ENCODE data around the gene TRABD2B. TPM values are rescaled to one million over a fixed set of nuclear protein-coding genes. Genes with fewer than 3 reads are reported as not detected.

Gene TRABD2B
- total RNA-seq, 1 donor from 2014 or later, result not detected

DNA sequence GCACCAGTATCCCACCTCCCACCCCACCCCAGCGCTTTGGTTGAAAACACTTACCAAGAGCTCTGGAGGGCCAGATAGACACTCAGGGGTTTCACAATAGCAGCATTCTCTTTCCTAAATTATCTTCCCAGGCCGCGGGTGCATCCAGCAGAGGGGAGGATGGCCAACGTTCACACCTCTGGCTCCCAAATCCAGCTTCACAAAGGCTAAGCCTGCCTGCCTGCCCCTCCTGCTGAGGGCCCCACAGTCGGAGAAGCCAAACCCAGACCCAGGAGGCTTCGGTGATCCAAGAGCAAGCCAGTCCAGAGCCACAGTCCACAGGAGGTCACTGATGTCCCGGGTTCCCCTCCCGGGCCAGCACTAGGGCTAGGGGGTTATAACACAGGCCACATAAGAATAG is 231.9 kb downstream of the TRABD2B start:
- no peak overlapping the region for H3K27ac Mint-ChIP-seq (ENCODE audit: unreplicated experiment)
- no peaks in the 10 kb centered on the region for H3K36me3 Mint-ChIP-seq (ENCODE audit: unreplicated experiment)
- H3K9me3 Mint-ChIP-seq (ENCODE audit: unreplicated experiment), result no peaks in the 10 kb centered on the region
- TF ChIP-seq, protein P1, sequence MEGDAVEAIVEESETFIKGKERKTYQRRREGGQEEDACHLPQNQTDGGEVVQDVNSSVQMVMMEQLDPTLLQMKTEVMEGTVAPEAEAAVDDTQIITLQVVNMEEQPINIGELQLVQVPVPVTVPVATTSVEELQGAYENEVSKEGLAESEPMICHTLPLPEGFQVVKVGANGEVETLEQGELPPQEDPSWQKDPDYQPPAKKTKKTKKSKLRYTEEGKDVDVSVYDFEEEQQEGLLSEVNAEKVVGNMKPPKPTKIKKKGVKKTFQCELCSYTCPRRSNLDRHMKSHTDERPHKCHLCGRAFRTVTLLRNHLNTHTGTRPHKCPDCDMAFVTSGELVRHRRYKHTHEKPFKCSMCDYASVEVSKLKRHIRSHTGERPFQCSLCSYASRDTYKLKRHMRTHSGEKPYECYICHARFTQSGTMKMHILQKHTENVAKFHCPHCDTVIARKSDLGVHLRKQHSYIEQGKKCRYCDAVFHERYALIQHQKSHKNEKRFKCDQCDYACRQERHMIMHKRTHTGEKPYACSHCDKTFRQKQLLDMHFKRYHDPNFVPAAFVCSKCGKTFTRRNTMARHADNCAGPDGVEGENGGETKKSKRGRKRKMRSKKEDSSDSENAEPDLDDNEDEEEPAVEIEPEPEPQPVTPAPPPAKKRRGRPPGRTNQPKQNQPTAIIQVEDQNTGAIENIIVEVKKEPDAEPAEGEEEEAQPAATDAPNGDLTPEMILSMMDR (IDR thresholded peaks at IDR 0.05), result no peak
- no peak for DNase-seq (ENCODE audit: extremely low spot score, unreplicated experiment)
- no peaks in the 10 kb centered on the region for H3K4me1 Mint-ChIP-seq (ENCODE audit: unreplicated experiment)
- no peak overlapping the region for H3K4me3 Mint-ChIP-seq (ENCODE audit: unreplicated experiment)
- H3K27me3 Mint-ChIP-seq (ENCODE audit: unreplicated experiment), result peaks cover 20% of the 10 kb centered on the region

DNA sequence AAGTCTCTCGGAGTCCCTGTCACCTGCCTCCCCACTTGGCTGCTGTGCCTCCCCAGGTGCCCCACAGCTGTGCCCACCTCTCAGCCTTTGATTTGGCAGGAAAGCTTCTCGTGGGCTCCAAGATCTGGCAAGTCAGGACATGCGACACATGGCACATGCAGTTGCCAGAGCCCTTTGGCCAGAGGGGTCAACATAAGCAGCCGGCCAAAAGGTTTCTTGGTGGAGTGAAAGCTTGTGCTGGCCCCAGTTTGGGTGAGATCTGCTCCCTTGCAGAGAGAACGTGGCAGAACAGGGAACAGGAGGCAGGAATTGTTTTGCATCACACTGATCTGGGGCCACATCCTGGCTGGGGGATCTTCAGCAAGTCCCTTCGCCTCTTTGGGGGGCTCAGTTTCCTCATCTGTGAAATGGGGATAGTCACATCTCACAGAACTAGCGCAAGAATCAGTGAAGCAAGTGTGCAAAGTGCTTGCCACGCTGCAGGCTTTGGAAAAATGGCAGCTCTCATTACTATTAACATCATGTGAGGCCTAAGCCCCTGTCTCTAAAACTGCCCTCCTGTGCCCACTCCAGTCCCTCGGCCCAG is 232.6 kb downstream of the TRABD2B start:
- no peaks in the 10 kb centered on the region for H3K9me3 Mint-ChIP-seq (ENCODE audit: unreplicated experiment)
- DNase-seq (ENCODE audit: extremely low spot score, unreplicated experiment), result no peak
- no peaks in the 10 kb centered on the region for H3K36me3 Mint-ChIP-seq (ENCODE audit: unreplicated experiment)
- no peak overlapping the region for H3K27ac Mint-ChIP-seq (ENCODE audit: unreplicated experiment)
- H3K4me3 Mint-ChIP-seq (ENCODE audit: unreplicated experiment), result no peak overlapping the region
- H3K4me1 Mint-ChIP-seq (ENCODE audit: unreplicated experiment), result no peaks in the 10 kb centered on the region
- H3K27me3 Mint-ChIP-seq (ENCODE audit: unreplicated experiment), result peaks cover 25% of the 10 kb centered on the region
- TF ChIP-seq, protein P1 (IDR thresholded peaks at IDR 0.05), result no peak

DNA sequence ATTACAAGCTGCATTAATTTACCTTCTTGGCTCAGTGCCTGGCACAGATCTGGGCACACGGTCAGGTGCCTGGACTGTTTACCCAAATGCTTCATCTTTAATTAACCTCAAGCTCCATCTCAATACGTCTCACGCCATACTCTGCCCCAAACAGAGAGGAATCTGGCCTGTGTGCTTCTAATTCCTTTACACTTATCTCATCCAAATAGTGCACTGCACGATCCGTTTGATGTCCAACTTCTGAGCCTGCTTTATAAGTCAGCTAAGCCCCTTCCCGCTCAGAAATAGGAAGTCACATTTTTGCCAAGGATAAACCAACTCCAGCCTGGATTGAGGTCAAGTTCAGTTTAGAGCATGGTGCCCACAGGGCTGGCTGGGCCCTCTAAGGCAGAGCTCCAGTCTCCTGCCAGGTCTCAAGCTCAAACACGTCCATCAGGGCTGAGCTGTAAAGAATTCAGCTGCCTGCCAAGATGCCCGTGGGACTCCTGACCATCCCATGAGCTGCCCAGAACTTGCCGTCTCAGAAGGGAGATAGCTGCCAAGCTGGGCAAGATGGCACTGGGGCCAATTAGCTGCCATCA is 233.5 kb downstream of the TRABD2B start:
- DNase-seq (ENCODE audit: extremely low spot score, unreplicated experiment), result no peak
- TF ChIP-seq, protein P1 (IDR thresholded peaks at IDR 0.05), result no peak
- no peak overlapping the region for H3K27ac Mint-ChIP-seq (ENCODE audit: unreplicated experiment)
- no peak overlapping the region for H3K4me3 Mint-ChIP-seq (ENCODE audit: unreplicated experiment)
- H3K9me3 Mint-ChIP-seq (ENCODE audit: unreplicated experiment), result no peaks in the 10 kb centered on the region
- H3K4me1 Mint-ChIP-seq (ENCODE audit: unreplicated experiment), result peaks cover 1% of the 10 kb centered on the region
- H3K36me3 Mint-ChIP-seq (ENCODE audit: unreplicated experiment), result no peaks in the 10 kb centered on the region
- peaks cover 28% of the 10 kb centered on the region for H3K27me3 Mint-ChIP-seq (ENCODE audit: unreplicated experiment)

DNA sequence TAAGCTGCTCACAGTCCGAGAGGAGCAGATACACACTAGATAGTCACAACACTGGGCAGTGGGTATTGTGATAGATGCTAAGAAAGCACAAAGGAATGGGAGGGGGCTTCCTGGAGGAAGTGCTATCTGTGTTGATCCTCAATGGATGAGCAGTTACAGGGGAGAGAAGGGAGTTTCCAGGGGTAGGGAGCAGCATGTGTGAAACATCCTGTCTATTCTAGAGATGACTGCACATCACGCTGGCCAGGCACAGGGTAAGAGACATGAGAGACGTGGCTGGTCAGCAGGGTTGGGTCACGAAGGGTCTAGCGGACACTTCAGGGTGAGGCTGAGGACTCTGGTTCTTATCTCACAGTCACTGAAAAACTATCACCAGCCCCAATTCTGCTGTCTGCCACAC is 235.2 kb downstream of the TRABD2B start:
- TF ChIP-seq, protein P1 (IDR thresholded peaks at IDR 0.05), result no peak
- H3K4me3 Mint-ChIP-seq (ENCODE audit: unreplicated experiment), result no peak overlapping the region
- peaks cover 27% of the 10 kb centered on the region for H3K27me3 Mint-ChIP-seq (ENCODE audit: unreplicated experiment)
- no peak for DNase-seq (ENCODE audit: extremely low spot score, unreplicated experiment)
- H3K36me3 Mint-ChIP-seq (ENCODE audit: unreplicated experiment), result no peaks in the 10 kb centered on the region
- no peak overlapping the region for H3K27ac Mint-ChIP-seq (ENCODE audit: unreplicated experiment)
- H3K9me3 Mint-ChIP-seq (ENCODE audit: unreplicated experiment), result no peaks in the 10 kb centered on the region
- H3K4me1 Mint-ChIP-seq (ENCODE audit: unreplicated experiment), result peaks cover 2% of the 10 kb centered on the region

DNA sequence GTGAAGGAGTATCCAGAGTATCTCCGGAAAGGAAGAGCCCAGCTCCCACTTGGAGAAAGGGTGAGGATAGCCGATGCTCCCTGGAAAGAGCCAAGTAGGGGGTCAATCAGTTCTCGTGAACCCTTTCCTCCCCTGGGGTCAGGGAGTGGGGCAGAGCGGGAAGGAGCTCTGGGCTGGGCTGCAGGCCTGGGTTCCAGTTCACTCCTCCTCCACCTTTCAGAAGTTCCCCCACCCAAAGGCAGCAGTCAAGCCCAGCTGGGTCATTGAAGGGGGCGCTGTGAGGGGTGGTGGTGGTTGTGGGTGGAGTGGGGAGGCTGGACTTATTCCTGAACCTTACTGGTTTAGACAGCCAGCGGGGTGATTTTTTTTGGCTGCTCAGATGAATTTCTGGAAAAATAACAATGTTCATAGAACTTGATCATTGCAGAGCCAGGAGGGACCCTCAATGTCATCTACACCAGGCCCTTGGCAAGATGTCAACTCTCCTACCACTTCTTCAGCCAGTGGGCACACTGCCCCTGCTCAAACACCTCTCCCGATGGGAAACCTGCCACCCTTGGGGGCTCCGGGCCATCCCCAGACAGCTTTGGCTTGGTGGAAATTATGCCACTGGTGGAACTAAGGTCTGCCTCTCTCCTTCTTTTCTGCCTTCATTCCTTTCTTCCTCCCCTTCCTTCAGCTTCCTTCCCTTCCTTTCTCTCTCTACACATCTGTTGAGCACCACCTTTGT is 235.8 kb downstream of the TRABD2B start:
- H3K4me1 Mint-ChIP-seq (ENCODE audit: unreplicated experiment), result peaks cover 2% of the 10 kb centered on the region
- H3K27me3 Mint-ChIP-seq (ENCODE audit: unreplicated experiment), result peaks cover 27% of the 10 kb centered on the region
- H3K36me3 Mint-ChIP-seq (ENCODE audit: unreplicated experiment), result no peaks in the 10 kb centered on the region
- no peak overlapping the region for H3K27ac Mint-ChIP-seq (ENCODE audit: unreplicated experiment)
- DNase-seq (ENCODE audit: extremely low spot score, unreplicated experiment), result no peak
- no peak overlapping the region for H3K4me3 Mint-ChIP-seq (ENCODE audit: unreplicated experiment)
- TF ChIP-seq, protein P1 (IDR thresholded peaks at IDR 0.05), result no peak
- H3K9me3 Mint-ChIP-seq (ENCODE audit: unreplicated experiment), result no peaks in the 10 kb centered on the region

All from osteocyte (in vitro differentiated cells).